LHCN-M2 (cell line): ENCODE results near the gene APOE. TPM values are rescaled to one million over a fixed set of nuclear protein-coding genes. Genes with fewer than 3 reads are reported as not detected.
"Not testable (repeated sequence)": the region's sequence is repeated elsewhere in the genome, so short reads cannot be mapped to it uniquely, and the experiment has no call there.

Experiments
- DNase-seq: peaks from one replicate; pipeline ENCODE4 v3.0.0-alpha.2; 2012; ENCODE audit warnings: low read depth
- total RNA-seq: library from RNA; depleted of rRNA; stranded (reverse); fragments of >200 nt; gene quantifications from 2 replicates; pipeline ENCODE4 v1.2.3, GENCODE V29; 2014

The APOE gene
- total RNA-seq, 1 experiment from 2014 or later, result 84.6 TPM

DNA sequence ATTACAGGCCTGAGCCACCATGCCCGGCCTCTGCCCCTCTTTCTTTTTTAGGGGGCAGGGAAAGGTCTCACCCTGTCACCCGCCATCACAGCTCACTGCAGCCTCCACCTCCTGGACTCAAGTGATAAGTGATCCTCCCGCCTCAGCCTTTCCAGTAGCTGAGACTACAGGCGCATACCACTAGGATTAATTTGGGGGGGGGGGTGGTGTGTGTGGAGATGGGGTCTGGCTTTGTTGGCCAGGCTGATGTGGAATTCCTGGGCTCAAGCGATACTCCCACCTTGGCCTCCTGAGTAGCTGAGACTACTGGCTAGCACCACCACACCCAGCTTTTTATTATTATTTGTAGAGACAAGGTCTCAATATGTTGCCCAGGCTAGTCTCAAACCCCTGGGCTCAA lies 4.2 kb downstream of the APOE start:
- DNase-seq, result no peak

DNA sequence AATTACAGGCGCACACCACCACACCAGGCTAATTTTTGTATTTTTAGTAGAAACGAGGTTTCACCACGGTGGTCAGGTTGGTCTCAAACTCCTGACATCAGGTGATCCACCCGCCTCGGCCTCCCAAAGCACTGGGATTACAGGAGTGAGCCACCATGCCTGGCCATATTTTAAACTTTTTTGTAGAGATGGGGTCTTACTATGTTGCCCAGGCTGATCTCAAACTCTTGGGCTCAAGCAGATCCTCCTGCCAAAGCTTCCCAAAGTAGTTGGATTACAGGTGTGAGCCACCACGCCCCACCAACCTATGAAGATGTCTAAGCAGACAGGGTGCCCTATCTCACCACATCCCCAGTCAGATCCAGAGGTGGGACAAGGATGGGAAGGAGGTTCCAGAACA lies 6.3 kb downstream of the APOE start:
- not testable (repeated sequence) for DNase-seq

DNA sequence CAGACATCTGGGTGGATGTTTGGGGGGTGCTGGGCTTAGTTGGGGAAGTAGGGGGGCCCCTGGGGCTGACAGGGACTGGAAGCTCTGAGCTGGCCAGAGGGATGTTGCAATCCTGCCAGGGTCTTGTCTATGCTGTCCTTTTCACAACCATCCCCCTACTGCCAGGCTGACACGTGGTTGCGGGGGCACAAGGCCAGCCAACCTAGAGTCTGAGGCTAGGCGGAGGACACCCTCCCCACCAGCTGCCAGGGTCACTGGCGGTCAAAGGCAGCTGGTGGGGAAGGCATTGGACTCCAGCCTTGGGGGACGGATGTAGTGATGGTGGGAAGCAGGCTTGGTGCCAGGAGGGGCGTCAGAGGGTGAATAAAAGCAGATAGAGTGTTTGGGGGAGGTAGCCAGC lies 7.3 kb downstream of the APOE start:
- DNase-seq, result peak; percentile 74

DNA sequence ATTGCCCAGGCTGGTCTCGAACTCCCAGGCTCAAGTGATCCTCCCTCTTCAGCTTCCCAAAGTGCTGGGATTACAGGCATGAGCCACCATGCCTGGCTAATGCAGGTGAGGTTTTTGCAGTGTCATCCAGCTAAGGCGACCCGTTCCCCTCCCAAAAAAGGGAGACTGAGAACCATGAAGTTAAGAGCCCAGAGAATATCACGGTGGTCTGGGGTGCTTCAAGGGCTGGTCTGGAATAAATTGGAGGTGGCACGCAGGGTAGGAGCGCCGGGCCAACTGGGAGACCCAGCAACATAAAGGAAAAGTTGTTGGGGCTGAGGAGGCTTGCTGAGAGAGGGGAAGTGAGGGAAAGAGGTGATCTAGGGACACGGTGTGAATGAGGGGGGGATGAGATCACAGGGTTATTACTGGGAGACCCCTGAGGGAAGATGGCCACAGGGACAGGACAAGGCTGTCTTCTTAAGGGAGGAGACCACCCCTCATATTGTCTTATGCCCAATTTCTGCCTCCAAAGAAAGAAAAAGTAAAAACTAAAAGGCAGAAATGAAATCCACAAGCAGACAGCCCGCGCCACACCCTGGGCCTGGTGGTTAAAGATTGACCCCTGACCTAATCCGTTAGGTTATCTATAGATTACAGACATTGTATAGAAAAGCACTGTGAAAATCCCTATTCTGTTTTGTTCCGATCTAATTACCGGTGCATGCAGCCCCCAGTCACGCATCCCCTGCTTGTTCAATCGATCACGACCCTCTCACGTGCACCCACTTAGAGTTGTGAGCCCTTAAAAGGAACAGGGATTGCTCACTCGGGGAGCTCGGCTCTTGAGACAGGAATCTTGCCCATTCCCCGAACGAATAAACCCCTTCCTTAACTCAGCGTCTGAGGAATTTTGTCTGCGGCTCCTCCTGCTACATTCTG lies 8.2 kb downstream of the APOE start:
- DNase-seq, result not testable (repeated sequence)

DNA sequence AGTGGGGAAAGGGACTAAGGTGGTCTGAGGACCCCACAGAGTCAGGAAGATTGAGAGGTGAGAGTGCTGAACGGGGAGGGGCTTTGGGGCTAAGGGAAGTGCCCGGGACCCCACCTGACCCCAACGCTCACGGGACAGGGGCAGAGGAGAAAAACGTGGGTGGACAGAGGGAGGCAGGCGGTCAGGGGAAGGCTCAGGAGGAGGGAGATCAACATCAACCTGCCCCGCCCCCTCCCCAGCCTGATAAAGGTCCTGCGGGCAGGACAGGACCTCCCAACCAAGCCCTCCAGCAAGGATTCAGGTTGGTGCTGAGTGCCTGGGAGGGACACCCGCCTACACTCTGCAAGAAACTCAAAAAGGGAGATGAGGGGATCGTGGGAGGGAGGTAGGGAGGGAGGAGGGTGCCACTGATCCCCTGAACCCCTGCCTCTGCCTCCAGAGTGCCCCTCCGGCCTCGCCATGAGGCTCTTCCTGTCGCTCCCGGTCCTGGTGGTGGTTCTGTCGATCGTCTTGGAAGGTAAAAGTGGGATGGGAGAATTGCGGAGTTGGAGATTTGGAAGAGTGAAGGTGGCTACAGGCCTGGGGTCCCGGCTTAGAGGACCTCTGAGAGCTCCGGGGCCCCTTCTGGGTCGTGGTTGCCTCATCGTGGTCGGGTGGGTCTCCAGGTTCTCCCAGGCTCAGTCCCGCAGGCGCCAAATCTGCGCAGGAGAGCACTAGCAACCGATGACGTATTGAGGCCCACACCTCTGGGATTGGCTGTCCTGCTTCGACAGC lies 9.0 kb downstream of the APOE start, which contains the start of gene APOC1:
Gene APOC1 (plus strand): TSS at position 176 of the 774 bp plus-strand sequence. CDS start 284 bp downstream, at position 460.
- peak; percentile 71 for DNase-seq

DNA sequence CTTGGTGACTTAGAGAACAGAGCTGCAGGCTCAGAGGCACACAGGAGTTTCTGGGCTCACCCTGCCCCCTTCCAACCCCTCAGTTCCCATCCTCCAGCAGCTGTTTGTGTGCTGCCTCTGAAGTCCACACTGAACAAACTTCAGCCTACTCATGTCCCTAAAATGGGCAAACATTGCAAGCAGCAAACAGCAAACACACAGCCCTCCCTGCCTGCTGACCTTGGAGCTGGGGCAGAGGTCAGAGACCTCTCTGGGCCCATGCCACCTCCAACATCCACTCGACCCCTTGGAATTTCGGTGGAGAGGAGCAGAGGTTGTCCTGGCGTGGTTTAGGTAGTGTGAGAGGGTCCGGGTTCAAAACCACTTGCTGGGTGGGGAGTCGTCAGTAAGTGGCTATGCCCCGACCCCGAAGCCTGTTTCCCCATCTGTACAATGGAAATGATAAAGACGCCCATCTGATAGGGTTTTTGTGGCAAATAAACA lies 18.7 kb downstream of the APOE start:
- DNase-seq, result peak; percentile 43

DNA sequence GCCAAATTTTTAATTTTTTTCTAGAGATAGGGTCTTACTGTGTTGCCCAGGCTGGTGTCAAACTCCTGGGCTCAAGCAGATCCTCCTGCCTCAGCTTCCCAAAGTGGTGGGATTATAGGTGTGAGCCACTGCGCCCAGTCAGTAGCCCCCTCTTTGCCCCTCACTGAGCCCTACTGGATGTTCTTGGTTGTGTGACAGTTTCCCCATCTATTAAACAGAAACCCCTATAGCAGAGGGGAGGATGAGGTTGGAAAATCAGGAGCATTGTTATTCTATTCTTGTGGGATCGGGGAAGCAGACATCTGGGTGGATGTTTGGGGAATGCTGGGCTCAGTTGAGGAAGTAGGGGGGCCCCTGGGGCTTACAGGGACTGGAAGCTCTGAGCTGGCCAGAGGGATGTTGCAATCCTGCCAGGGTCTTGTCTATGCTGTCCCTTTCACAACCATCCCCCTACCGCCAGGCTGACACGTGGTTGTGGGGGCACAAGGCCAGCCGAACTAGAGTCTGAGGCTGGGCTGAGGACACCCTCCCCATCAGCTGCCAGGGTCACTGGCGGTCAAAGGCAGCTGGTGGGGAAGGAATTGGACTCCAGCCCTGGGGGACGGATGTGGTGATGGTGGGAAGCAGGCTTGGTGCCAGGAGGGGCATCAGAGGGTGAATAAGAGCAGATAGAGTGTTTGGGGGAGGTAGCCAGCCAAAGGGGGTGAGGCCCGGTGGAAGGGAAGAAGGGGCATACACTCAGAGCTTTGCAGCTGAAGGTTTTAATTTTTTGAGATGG lies 19.7 kb downstream of the APOE start:
- DNase-seq, result peak; percentile 94

DNA sequence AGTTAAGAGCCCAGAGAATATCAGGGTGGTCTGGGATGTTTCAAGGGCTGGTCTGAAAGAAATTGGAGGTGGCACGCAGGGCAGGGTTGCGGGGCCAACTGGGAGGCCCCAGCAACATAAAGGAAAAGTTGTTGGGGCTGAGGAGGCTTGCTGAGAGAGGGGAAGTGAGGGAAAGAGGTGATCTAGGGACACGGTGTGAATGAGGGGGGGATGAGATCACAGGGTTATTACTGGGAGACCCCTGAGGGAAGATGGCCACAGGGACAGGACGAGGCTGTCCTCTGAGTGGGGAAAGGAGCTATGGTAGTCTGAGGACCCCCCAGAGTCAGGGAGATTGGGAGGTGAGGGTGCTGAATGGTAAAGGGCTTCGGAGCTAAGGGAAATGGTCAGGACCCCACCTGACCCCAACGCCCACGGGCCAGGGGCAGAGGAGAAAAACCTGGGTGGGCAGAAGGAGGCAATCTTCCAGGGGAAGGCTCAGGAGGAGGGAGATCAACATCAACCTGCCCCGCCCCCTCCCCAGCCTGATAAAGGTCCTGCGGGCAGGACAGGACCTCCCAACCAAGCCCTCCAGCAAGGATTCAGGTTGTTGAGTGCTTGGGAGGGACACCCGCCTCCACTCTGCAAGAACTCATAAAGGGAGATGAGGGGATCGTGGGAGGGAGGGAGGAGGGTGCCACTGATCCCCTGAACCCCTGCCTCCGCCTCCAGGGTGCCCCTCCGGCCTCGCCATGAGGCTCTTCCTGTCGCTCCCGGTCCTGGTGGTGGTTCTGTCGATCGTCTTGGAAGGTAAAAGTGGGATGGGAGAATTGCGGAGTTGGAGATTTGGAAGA lies 20.9 kb downstream of the APOE start:
- DNase-seq, result not testable (repeated sequence)

DNA sequence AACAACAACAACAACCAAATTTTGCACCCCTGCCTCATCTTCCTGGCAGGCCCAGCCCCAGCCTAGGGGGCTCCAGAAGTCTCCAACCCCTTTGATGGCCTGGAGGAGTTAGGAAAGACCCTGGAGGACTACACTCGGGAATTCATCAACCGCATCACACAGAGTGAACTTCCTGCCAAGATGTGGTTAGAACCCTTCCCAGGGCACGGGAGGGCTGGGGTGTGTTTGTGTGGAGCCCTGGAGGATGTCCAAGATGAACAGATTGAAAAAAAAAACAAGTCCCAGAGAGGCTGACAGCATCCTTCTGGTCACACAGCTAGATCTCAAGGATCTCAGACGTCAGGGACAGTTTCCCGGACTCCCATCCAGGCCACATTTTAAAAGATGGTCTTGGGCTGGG lies 22.1 kb downstream of the APOE start:
- peak; percentile 70 for DNase-seq

DNA sequence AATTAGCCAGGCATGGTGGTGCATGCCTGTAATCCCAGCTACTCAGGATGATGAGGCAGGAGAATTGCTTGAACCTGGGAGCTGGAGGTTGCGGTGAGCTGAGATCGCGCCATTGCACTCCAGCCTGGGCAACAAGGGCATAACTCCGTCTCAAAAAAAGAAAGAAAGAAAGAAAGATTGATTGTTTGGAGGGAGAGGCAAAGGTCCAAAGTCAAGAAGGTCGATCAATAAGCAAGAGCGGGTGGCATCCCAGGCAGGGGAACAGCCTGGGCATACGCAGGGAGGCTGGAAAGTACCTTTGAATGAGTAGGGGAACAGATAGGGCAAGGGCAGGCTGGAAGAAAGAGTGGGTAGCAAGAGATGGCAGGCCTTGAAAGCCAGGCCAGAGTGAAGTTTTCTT lies 24.5 kb downstream of the APOE start:
- no peak for DNase-seq

DNA sequence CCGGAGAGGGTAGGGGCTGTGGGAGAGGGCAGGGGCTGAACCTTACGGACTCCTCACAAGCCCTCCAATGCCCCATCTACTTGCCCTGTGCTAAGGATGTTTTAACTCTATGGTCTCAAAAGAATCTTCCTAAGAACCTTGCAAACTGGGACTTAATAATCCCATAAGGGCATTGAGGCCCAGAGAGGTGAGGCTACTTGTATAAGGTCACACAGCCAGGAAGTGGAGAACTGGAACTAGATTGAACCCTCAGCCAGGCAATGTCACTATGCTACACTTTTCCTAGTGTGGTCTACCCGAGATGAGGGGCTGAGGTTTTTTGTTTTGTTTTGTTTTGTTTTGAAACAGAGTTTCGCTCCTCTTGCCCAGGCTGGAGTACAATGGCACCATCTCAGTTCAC lies 25.9 kb downstream of the APOE start:
- DNase-seq, result no peak

DNA sequence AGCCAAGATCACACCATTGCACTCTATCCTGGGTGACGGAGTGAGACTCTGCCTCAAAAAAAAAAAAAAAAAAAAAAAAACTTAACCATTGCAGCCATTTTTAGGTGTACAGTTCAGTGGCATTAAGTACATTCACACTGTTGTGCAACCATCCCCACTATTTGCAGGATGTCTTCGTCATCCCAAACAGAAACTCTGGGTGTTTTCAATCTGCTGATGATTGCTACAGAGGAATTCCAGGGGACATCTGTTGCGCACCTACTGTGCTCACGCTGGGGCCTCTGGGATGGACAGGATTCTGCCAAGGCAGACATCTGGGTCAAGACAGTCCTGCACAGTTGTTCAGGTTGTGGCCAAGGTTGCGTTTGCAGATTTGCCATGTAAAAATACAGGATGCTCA lies 34.1 kb downstream of the APOE start:
- DNase-seq, result no peak

DNA sequence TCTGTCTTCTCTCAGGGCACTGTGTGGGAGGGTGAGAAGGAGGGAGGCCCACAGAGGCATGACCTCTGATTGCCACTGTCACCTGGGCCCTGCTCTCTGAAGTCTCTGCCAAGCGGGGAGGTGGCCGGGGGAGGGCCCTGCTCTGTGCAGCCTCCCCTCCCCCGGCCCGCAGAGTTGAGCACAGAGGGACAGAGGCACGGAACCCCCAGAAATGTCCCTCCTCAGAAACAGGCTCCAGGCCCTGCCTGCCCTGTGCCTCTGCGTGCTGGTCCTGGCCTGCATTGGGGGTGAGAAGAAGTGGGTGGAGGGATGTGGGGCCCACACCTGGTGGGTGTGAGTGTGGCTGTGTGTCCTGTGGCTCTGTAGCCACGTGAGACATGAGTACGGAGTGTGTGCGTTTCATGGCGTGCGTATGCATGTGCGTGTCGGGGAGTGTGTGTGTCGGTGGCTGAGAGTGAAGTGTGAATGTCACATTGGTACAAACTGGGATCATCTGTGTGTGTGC lies 36.5 kb downstream of the APOE start, which contains the start of gene APOC4:
Gene APOC4 (plus strand): TSS at position 171 of the 505 bp plus-strand sequence. CDS start 41 bp downstream, at position 212.
- DNase-seq, result no peak

DNA sequence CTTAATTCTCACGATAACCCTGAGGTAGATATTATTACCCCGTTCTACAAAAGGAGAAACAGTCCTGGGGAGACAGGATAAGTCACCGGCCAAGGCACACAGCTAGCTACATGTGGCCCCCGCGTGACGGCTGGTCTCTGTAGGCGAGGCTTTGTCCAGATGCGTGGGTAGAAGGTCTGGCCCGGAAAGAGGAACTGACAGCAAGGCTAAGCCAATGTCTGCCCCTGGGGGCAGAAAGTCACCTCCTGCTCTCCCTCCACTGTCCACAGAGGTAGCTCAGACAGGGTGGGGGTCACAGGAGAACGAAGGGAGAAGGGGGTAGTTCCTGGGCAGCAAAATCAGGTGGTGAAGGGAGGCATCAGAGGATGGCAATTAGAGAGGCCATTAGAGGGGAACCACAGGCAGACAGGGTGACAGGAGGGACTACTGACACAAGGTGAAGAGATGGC lies 38.2 kb downstream of the APOE start:
- DNase-seq, result no peak

DNA sequence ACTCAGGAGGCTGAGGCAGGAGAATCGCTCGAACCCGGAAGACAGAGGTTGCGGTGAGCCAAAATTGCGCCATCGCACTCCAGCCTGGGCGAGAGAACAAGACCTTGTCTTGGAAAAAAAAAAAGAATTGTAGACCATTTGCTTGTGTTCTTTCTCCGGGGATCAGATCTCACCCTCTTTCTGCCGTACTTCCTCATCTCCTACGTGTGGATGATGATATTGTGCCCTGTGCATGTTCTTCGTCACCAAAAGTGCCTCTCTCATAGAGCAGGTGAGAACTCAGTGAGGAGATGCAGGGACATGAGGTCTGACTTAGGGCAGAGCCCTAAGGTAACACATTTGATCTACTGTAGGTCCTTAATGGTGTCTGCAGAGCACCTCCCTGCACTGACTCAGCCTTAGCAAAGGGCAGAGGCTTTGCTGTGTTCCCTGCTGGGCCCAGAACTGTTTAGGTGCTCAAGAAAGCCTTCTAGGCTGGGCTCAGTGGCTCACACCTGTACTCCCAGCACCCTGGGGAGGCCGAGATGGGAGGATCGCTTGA lies 41.5 kb downstream of the APOE start:
- DNase-seq, result no peak

DNA sequence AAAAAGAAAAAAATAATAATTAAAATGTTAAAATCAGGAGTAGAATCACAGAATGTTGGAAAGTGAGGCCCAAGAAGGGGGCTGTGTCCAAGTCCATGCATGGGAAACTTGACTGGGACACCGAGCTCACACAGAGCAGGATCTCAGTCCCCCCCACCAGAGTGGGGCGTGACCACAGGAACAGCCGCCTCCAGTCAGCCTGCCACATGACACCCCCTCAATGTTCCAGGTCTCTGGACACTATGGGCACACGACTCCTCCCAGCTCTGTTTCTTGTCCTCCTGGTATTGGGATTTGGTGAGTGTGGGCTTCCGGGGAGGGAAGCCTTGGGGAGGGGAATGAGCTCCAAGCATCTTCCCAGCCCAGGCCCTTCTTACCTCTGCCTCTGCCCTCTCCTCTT lies 42.6 kb downstream of the APOE start:
- no peak for DNase-seq

DNA sequence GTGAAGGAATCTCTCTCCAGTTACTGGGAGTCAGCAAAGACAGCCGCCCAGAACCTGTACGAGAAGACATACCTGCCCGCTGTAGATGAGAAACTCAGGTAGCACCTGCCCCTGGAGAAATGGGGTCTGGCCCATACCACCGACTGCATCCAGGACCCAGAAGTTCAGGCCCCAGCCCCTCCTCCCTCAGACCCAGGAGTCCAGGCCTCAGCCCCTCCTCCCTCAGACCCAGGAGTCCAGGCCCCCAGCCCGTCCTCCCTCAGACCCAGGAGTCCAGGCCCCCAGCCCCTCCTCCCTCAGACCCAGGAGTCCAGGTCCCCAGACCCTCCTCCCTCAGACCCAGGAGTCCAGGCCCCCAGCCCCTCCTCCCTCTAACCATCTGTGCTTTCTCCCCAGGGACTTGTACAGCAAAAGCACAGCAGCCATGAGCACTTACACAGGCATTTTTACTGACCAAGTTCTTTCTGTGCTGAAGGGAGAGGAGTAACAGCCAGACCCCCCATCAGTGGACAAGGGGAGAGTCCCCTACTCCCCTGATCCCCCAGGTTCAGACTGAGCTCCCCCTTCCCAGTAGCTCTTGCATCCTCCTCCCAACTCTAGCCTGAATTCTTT lies 43.3 kb downstream of the APOE start:
- peak; percentile 52 for DNase-seq

DNA sequence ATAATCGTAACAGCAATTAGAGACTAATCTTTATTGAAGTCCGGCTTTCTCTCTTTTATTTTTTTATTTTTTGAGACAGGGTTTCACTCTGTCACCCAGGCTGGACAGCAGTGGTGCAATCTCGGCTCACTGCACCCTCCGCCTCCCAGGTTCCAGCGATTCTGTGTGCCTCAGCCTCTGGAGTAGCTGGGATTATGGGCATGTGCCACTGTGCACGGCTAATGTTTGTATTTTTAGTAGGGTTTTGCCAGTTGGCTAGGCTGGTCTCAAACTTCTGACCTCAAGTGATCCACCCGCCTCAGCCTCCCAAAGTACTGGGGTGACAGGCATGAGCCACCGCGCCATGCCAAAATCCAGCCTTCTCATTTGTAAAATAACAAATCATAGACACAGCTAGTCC lies 44.0 kb downstream of the APOE start:
- no peak for DNase-seq
